DOHH2 (cell line): Measurements from ENCODE around the gene NRF1.

Experiments used
- H3F3A ChIP-seq: fragments of 200-600 bp; sonication (generic), shearing (Covaris generic); 2 replicates; pipeline ENCODE4 v1.6.0; 2016; ENCODE audit warnings: antibody characterized with exemption, mild to moderate bottlenecking; ENCODE audit not compliant: control insufficient read depth, insufficient read depth
- H3K27ac ChIP-seq: fragments of 200-600 bp; sonication (generic); 2 replicates; pipeline ENCODE4 v1.5.1; 2014; ENCODE audit warnings: low read depth, mild to moderate bottlenecking, low read length, moderate library complexity
- H3K27me3 ChIP-seq: fragments of 200-600 bp; sonication (generic); 2 replicates; pipeline ENCODE4 v1.6.1; 2014; ENCODE audit warnings: mild to moderate bottlenecking, low read length, mixed read lengths; ENCODE audit not compliant: control insufficient read depth
- H3K36me3 ChIP-seq: fragments of 200-600 bp; sonication (generic); 2 replicates; pipeline ENCODE4 v1.6.1; 2014; ENCODE audit warnings: mild to moderate bottlenecking, low read length, moderate library complexity, mixed read lengths; ENCODE audit not compliant: control insufficient read depth
- H3K4me1 ChIP-seq: fragments of 200-600 bp; sonication (generic); 2 replicates; pipeline ENCODE4 v1.6.1; 2014; ENCODE audit warnings: mild to moderate bottlenecking, low read length, mixed read lengths; ENCODE audit not compliant: control insufficient read depth
- H3K4me2 ChIP-seq: fragments of 200-600 bp; sonication (generic); 2 replicates; pipeline ENCODE4 v1.6.0; 2014; ENCODE audit warnings: mild to moderate bottlenecking, low read length, moderate library complexity
- H3K4me3 ChIP-seq: fragments of 200-600 bp; sonication (generic); 2 replicates; pipeline ENCODE4 v1.5.1; 2014; ENCODE audit warnings: mild to moderate bottlenecking, low read length, mixed read lengths
- H3K79me2 ChIP-seq: fragments of 200-600 bp; sonication (generic); 2 replicates; pipeline ENCODE4 v1.6.1; 2014; ENCODE audit warnings: mild to moderate bottlenecking, low read length, mixed read lengths; ENCODE audit not compliant: control insufficient read depth
- H3K9me2 ChIP-seq: fragments of 200-600 bp; sonication (generic); replicated peaks from 2 replicates; pipeline ENCODE4 v1.6.1; 2014; ENCODE audit warnings: mild to moderate bottlenecking, low read length, mixed read lengths; ENCODE audit not compliant: control insufficient read depth
- H3K9me3 ChIP-seq: fragments of 200-600 bp; sonication (generic); 2 replicates; pipeline ENCODE4 v1.6.1; 2014; ENCODE audit warnings: antibody characterized with exemption, low read length, mixed read lengths; ENCODE audit not compliant: control insufficient read depth, insufficient read depth
- H4K20me1 ChIP-seq: fragments of 200-600 bp; sonication (generic); 2 replicates; pipeline ENCODE4 v1.6.0; 2014; ENCODE audit warnings: low read depth, mild to moderate bottlenecking, antibody characterized with exemption, low read length, moderate library complexity; ENCODE audit not compliant: control insufficient read depth, insufficient read depth
- EZH2phosphoT487 ChIP-seq: fragments of 200-600 bp; sonication (generic); IDR thresholded peaks from 2 replicates; pipeline ENCODE4 v1.6.1; 2017; ENCODE audit warnings: borderline replicate concordance, mild to moderate bottlenecking, antibody characterized with exemption, low read length, moderate library complexity, mixed read lengths
- TF ChIP-seq, protein P1 (sequence below): fragments of 200-600 bp; sonication (generic); IDR thresholded peaks from one replicate; pipeline ENCODE4 v1.5.1; 2014; ENCODE audit warnings: antibody characterized with exemption, mild to moderate bottlenecking, low read depth, low read length; ENCODE audit not compliant: poor library complexity, severe bottlenecking

NRF1 gene

DNA sequence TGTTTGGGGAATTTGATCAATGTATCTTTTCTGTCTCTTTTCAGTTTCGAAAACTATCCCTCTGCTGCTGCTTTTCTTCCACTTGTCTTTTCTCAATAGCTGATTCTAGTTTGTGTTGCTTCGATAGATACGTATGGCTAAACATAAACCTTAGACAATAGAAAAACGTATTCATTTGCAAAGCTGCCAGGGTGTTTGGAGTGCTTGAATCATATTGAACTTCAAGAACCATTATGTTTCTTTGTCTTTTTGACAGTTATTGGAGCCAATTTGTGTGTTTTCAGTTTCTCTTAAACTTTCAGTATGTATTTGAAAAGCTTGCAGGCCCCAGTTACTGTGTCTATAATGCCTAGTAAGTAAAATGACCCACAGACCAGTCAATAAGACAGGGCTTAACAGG lies 25.1 kb downstream of the NRF1 start:
- Histone ChIP-seq H3K4me2 (no peak overlapping the region), H3F3A (peaks cover 18% of the 10 kb centered on the region), H3K4me1 (peaks cover 5% of the 10 kb centered on the region), H3K9me3 (no peaks in the 10 kb centered on the region), H3K27me3 (no peaks in the 10 kb centered on the region), H3K27ac (no peak overlapping the region), H3K4me3 (no peak overlapping the region), H3K9me2 (no peaks in the 10 kb centered on the region), H3K79me2 (peaks cover 75% of the 10 kb centered on the region), H3K36me3 (peaks cover 5% of the 10 kb centered on the region; the same call in 1 of the 2 replicates), H4K20me1 (peaks cover 15% of the 10 kb centered on the region)
- TF ChIP-seq EZH2phosphoT487, result no peak
- TF ChIP-seq, protein P1, sequence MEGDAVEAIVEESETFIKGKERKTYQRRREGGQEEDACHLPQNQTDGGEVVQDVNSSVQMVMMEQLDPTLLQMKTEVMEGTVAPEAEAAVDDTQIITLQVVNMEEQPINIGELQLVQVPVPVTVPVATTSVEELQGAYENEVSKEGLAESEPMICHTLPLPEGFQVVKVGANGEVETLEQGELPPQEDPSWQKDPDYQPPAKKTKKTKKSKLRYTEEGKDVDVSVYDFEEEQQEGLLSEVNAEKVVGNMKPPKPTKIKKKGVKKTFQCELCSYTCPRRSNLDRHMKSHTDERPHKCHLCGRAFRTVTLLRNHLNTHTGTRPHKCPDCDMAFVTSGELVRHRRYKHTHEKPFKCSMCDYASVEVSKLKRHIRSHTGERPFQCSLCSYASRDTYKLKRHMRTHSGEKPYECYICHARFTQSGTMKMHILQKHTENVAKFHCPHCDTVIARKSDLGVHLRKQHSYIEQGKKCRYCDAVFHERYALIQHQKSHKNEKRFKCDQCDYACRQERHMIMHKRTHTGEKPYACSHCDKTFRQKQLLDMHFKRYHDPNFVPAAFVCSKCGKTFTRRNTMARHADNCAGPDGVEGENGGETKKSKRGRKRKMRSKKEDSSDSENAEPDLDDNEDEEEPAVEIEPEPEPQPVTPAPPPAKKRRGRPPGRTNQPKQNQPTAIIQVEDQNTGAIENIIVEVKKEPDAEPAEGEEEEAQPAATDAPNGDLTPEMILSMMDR, result no peak

- H3F3A ChIP-seq, result no peaks in the 10 kb centered on the region
- peaks cover 46% of the 10 kb centered on the region for H3K79me2 ChIP-seq
- peaks cover 9% of the 10 kb centered on the region for H4K20me1 ChIP-seq
- H3K36me3 ChIP-seq, result peaks cover 5% of the 10 kb centered on the region; the same call in 1 of the 2 replicates
- no peak overlapping the region for H3K27ac ChIP-seq
- H3K4me2 ChIP-seq, result no peak overlapping the region
- H3K4me3 ChIP-seq, result no peak overlapping the region
- H3K4me1 ChIP-seq, result peaks cover 2% of the 10 kb centered on the region
- H3K27me3 ChIP-seq, result no peaks in the 10 kb centered on the region
- TF ChIP-seq, protein P1, result no peak
- TF ChIP-seq EZH2phosphoT487, result no peak
- no peaks in the 10 kb centered on the region for H3K9me3 ChIP-seq
- H3K9me2 ChIP-seq, result no peaks in the 10 kb centered on the region
Observed at GRCh38 chr7:129640400-129640799, 28.9 kb downstream of the NRF1 start.

DNA sequence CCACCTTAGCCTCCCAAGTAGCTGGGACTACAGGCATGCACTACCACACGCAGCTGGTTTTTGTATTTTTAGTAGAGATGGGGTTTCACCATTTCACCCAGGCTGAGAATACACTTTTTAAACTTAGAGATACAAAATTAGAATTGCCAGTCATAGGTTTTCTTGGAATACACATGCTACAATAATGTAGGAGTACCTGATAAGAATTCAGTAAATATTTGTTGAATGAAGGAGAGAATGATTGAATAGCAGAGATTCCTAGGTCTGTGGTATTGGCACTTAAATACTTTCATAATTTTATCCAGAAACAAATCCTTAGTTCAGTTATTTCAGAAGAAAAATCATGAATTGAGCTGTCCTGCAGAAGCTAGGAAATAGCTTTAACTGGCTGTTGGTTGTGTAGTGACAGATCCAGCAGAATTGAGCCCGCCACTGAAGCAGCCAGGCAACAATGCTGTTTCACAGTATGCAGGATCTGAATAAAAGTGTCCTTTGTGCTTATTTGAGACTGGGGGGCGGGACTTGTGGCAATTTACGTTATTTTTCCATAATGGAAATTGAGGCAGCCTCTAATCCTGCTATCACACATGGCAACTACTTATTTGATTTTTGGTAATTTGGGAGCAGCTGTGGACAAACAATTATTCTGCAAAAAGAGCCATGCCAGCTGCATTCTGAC lies 31.5 kb downstream of the NRF1 start:
- no peak overlapping the region for H3K4me3 ChIP-seq
- H3K4me2 ChIP-seq, result no peak overlapping the region
- no peaks in the 10 kb centered on the region for H3K9me3 ChIP-seq
- peaks cover 27% of the 10 kb centered on the region for H3K79me2 ChIP-seq
- H3K9me2 ChIP-seq, result no peaks in the 10 kb centered on the region
- H3F3A ChIP-seq, result no peaks in the 10 kb centered on the region
- no peak for TF ChIP-seq EZH2phosphoT487
- TF ChIP-seq, protein P1, result no peak
- no peak overlapping the region for H3K27ac ChIP-seq
- H3K4me1 ChIP-seq, result no peaks in the 10 kb centered on the region
- H3K27me3 ChIP-seq, result no peaks in the 10 kb centered on the region
- H4K20me1 ChIP-seq, result no peaks in the 10 kb centered on the region; the same call in 1 of the 2 replicates
- no peaks in the 10 kb centered on the region for H3K36me3 ChIP-seq
